ENCODE results near the gene GATD1. TPM values are rescaled to one million over a fixed set of nuclear protein-coding genes. Genes with fewer than 3 reads are reported as not detected.

The GATD1 gene
- total and polyA plus RNA-seq, 9 of the 15 experiments (the other 6 are each of a cell fraction or from before 2014, with no cell fraction given): 2.8 to 144 (median 36.9) TPM

DNA sequence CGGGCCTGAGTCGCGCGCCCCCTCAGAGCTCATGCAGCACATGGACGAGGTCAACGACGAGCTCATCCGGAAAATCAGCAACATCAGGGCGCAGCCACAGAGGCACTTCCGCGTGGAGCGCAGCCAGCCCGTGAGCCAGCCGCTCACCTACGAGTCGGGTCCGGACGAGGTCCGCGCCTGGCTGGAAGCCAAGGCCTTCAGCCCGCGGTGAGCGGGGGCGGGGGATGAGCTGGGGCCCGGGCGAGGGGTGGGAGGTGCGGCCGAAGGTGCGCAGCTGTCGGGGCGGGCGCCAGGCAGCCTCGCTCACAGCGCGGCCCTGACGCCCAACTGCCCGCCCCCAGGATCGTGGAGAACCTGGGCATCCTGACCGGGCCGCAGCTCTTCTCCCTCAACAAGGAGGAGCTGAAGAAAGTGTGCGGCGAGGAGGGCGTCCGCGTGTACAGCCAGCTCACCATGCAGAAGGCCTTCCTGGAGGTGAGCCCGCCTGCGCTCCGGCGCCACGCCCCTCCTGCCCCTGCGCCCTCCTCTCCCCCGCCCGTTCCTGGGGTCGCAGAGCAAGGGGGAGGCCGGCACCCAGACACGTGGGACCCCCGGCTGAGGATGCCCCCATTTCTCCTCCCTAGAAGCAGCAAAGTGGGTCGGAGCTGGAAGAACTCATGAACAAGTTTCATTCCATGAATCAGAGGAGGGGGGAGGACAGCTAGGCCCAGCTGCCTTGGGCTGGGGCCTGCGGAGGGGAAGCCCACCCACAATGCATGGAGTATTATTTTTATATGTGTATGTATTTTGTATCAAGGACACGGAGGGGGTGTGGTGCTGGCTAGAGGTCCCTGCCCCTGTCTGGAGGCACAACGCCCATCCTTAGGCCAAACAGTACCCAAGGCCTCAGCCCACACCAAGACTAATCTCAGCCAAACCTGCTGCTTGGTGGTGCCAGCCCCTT, 50.7 kb downstream of the GATD1 start (continued):
- TF ChIP-seq GTF3C2 (IDR thresholded peaks at IDR 0.05; ENCODE audit: borderline replicate concordance, extremely low read depth, insufficient read length) (no peak), ATF3 (IDR thresholded peaks at IDR 0.05) (no peak), ATF3 (CRISPR knock-in tag; conservative IDR thresholded peaks at IDR 0.05) (no peak), SMAD4 (CRISPR knock-in tag; conservative IDR thresholded peaks at IDR 0.05) (no peak; the same call in 1 of the 2 replicates), IRF9 (tag; IDR thresholded peaks at IDR 0.05) (no peak), ZNF175 (CRISPR knock-in tag; IDR thresholded peaks at IDR 0.05; ENCODE audit: low read depth) (peak; percentile 46; the same call in 1 of the 2 replicates), PHF8 (IDR thresholded peaks at IDR 0.05; ENCODE audit: borderline replicate concordance, low read length) (peak; percentile 34; the same call in 1 of the 2 replicates), EHMT2 (IDR thresholded peaks at IDR 0.05) (no peak), RBM25 (IDR thresholded peaks at IDR 0.05; ENCODE audit: low read depth, low read length, severe bottlenecking) (no peak), SRSF1 (IDR thresholded peaks at IDR 0.05; ENCODE audit: low read depth, low read length) (no peak), KDM1A (IDR thresholded peaks at IDR 0.05) (no peak), RB1 (IDR thresholded peaks at IDR 0.05; ENCODE audit: low read depth) (peak; percentile 57; the same call in 1 of the 2 replicates), E2F1 (CRISPR knock-in tag; IDR thresholded peaks at IDR 0.05) (no peak), CBFB (CRISPR knock-in tag; IDR thresholded peaks at IDR 0.05) (no peak), ZNF551 (CRISPR knock-in tag; IDR thresholded peaks at IDR 0.05) (no peak), ZNF280B (CRISPR knock-in tag; IDR thresholded peaks at IDR 0.05) (no peak), TSC22D4 (tag; IDR thresholded peaks at IDR 0.05) (no peak)
- TF ChIP-seq, protein P1, sequence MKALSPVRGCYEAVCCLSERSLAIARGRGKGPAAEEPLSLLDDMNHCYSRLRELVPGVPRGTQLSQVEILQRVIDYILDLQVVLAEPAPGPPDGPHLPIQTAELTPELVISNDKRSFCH (CRISPR knock-in tag; IDR thresholded peaks at IDR 0.05): no peak
- TF ChIP-seq, protein P1 (tag; IDR thresholded peaks at IDR 0.05): no peak

All from K562 (cell line).